Memory B cell (primary cell): ENCODE measurements around the gene DEFB108B.
A peak's percentile ranks its signal among the peaks of the same experiment; 100 is the strongest.
"Not testable (repeated sequence)": the region's sequence is repeated elsewhere in the genome, so short reads cannot be mapped to it uniquely, and the experiment has no call there.

Experiments
- ATAC-seq: fragments of 150-1000 bp; cut with Tn5 transposase; 2 replicates; pipeline ENCODE4 v1.10.0; 2021; ENCODE audit warnings: low read depth, mild to moderate bottlenecking, moderate library complexity
- DNase-seq, 2 donors: peaks; one replicate each; pipeline ENCODE4 v3.0.0; 2022; ENCODE audit warnings: low spot score in 2 of 2
- H3K27ac Mint-ChIP-seq: one replicate; pipeline ENCODE4 v1.8.0; 2022; ENCODE audit warnings: mild to moderate bottlenecking, moderate library complexity, mixed read lengths
- H3K27me3 Mint-ChIP-seq: one replicate; pipeline ENCODE4 v1.8.0; 2022; ENCODE audit warnings: mixed read lengths
- H3K36me3 Mint-ChIP-seq: one replicate; pipeline ENCODE4 v1.8.0; 2022; ENCODE audit warnings: mild to moderate bottlenecking, mixed read lengths
- H3K4me1 Mint-ChIP-seq: one replicate; pipeline ENCODE4 v1.8.0; 2022; ENCODE audit warnings: mixed read lengths
- H3K4me3 Mint-ChIP-seq: one replicate; pipeline ENCODE4 v1.8.0; 2022; ENCODE audit warnings: mild to moderate bottlenecking, moderate library complexity, mixed read lengths
- H3K9me3 Mint-ChIP-seq: one replicate; pipeline ENCODE4 v1.8.0; 2022; ENCODE audit warnings: mixed read lengths

The DEFB108B gene, protein sequence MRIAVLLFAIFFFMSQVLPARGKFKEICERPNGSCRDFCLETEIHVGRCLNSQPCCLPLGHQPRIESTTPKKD

DNA sequence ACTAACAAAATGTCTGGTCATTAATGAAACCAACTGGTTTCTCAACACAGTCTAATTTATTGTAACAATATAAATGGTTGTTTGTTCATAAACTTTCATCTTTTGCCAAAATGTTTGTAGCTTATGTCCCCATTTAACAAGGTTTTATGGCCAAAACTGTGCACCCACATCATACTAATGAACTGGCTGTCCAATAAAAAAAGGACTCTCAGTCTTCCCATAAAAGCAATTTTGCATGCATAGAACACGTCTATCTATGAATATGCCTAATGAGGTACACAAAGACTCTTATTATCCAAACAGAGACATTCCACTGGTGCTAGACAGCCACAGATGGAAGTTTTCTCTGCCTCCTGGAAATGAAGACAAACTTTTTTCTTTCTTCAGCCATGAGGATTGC is at the start of gene DEFB108B:
TSS of gene DEFB108B (plus strand) at position 390 of the 400 bp plus-strand sequence. CDS start at position 390, 0 bp downstream.
- H3K4me3 Mint-ChIP-seq, H3K36me3 Mint-ChIP-seq, ATAC-seq, H3K4me1 Mint-ChIP-seq, H3K9me3 Mint-ChIP-seq, DNase-seq, H3K27me3 Mint-ChIP-seq, H3K27ac Mint-ChIP-seq: not testable (repeated sequence)

DNA sequence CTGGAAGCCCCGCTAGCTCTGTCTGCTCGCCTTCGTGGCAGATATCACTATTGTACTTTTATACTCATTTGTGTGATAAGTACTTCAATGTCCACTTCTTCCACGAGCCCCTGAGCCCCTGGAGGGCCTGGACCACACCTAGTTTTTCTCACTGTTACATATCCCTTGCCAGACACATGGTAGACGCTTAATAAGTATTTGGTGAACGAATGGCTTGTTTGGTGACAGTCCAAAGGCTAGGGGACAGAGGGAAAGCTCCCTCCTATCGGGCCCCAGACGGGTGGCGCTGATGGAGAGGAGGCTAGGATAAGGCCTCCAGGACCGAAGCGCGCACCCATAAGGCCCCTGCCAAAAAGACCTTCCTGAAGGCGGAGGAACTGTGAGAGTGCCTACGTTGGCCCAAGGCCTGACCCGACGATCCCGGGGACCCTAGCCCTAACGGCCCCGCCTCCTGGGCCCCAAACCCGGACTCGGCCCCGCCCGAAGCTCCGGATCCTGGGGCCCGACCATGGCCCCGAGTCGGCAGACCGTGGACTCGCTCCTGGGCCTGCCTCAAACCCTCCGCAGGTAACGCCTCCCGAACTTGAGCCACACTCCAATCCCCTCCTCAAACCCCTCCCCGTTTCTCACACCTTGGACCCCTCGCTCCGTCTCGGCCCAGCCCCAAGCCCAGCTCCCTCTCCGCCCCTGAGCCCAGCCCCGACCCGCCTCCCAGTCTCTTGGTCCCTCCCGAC is 46.7 kb upstream of the DEFB108B start:
- H3K27me3 Mint-ChIP-seq, DNase-seq, H3K9me3 Mint-ChIP-seq, H3K36me3 Mint-ChIP-seq, ATAC-seq: not testable (repeated sequence)
- Mint-ChIP-seq H3K27ac (peak overlapping the region; percentile 100), H3K4me3 (peak overlapping the region; percentile 100), H3K4me1 (peaks cover 13% of the 10 kb centered on the region)

DNA sequence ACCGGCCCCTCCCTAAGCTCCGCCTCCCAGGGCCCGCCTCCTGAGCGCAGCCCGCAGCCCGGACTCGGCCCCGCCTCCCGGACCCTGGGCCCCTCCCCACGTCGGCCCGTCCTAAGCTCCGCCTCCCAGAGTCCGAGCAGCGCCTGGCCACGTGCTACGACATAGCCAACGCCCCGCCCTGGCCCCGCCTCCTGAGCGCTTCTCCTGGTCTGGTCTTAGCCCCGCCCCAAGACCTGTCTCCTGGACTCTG is 46.2 kb upstream of the DEFB108B start:
- DNase-seq (peak; percentile 94 to 98), ATAC-seq (peak; percentile 88)
- peak overlapping the region; percentile 100 for H3K27ac Mint-ChIP-seq
- peak overlapping the region; percentile 100 for H3K4me3 Mint-ChIP-seq
- H3K9me3 Mint-ChIP-seq, H3K36me3 Mint-ChIP-seq, H3K27me3 Mint-ChIP-seq: not testable (repeated sequence)
- H3K4me1 Mint-ChIP-seq, result peaks cover 13% of the 10 kb centered on the region

DNA sequence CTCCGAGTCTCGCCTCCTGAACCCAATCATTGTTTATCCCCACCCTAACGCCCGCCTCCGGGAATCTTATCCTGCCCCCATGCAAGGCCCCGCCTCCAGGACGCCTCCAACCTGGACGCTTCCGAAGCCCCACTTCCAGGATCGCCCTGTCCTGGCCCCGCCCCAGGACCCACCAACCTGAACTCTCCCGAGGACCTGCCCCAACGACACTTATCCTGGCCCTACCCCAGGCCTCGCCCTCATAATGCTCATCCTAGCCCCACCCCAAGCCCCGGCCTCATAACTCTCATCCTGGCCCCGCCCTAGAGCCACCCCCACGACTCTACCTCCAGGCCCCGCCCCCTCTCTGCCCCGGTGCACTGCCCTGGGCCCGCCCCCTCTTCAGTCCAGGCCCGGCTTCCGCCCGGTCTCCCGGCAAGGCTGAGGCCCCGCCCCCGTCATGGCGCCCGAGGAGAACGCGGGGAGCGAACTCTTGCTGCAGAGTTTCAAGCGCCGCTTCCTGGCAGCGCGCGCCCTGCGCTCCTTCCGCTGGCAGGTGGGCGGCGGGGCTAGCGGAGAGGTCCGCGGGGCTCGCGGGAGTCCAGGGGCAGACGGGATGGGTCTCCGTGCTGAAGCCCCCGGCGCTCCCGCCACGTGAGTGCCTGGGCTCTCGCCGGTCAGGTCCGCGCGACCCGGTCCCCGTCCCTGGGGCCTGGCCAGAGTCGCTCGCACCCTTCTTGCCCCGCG is 45.7 kb upstream of the DEFB108B start:
- no peaks in the 10 kb centered on the region for H3K9me3 Mint-ChIP-seq

DNA sequence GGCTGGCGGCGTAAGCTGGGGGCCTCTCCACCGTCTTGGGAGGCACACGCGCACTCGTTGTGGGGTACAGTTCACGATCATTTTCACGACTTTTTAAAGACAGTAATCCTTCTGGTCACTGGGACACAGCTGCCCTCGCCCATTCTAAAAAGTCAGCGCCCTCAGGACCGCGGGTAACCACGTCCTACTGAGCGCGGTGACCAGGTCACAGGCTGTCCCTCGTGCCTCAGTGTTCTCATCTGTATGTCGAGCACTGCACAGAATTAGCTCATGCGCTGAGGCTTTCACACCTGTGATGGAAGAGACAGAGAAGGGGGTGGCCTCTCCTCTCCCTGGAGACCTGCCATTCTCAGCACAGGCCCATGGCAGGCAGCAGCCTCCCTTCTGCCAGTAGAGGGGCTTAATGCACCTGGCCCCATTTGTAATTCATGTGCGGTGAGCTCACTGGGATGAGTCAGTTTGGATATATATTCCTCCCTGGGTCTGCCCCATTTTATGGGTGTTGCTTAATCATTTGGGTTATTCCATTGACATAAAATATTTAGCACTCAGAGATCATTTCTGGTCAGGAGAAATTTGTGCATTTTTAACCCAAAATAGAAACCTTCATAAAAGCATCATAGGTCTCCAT is 45.1 kb upstream of the DEFB108B start:
- ATAC-seq, H3K27me3 Mint-ChIP-seq, H3K9me3 Mint-ChIP-seq, H3K36me3 Mint-ChIP-seq: not testable (repeated sequence)
- H3K27ac Mint-ChIP-seq, result peak overlapping the region; percentile 100
- peak; percentile 33 to 39 for DNase-seq
- H3K4me3 Mint-ChIP-seq, result peak overlapping the region; percentile 100
- peaks cover 17% of the 10 kb centered on the region for H3K4me1 Mint-ChIP-seq

More for the DNA sequence above, 45.7 kb upstream of the DEFB108B start:
- peak overlapping the region; percentile 100 for H3K27ac Mint-ChIP-seq
- no peaks in the 10 kb centered on the region for H3K27me3 Mint-ChIP-seq
- peak; percentile 71 to 89 for DNase-seq
- H3K4me1 Mint-ChIP-seq, result peaks cover 13% of the 10 kb centered on the region
- H3K36me3 Mint-ChIP-seq, result peaks cover 2% of the 10 kb centered on the region
- peak overlapping the region; percentile 100 for H3K4me3 Mint-ChIP-seq
- peak; percentile 89 for ATAC-seq

DNA sequence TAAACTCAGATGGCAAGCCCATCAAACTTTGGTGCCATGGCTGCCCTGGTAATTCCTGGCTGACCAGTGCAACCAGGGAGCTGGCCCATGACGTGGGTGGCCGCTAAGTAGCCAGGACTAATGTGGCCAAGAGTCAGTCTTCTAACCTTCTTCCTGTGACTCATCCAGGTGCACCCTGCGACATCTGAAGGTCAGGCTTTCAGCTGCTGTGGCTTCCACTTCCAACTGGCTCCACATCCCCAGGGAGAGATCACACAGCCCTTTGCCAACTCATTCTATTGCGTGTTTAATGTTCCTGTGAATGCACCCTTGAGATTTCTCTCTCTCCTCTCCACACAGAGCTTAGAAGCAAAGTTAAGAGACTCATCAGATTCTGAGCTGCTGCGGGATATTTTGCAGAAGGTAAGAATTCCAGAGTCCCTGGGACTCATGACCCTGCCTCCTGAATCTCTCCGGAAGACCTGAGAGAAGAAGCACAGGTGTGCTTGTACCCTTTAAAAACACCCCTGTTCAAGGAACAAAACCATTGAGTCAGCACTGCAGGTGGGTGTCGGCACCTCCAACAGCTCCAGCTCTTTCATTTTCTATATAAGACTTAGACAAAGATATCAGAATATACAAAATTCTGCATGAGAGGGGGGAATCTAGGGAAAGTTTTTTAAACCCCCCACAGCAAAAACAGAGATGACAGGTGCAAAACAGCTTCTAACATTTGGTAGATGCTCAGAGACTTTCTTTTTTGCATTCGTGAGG is 43.4 kb upstream of the DEFB108B start:
- H3K27ac Mint-ChIP-seq, ATAC-seq, H3K9me3 Mint-ChIP-seq, H3K27me3 Mint-ChIP-seq, DNase-seq, H3K36me3 Mint-ChIP-seq, H3K4me3 Mint-ChIP-seq: not testable (repeated sequence)
- H3K4me1 Mint-ChIP-seq, result peaks cover 17% of the 10 kb centered on the region

DNA sequence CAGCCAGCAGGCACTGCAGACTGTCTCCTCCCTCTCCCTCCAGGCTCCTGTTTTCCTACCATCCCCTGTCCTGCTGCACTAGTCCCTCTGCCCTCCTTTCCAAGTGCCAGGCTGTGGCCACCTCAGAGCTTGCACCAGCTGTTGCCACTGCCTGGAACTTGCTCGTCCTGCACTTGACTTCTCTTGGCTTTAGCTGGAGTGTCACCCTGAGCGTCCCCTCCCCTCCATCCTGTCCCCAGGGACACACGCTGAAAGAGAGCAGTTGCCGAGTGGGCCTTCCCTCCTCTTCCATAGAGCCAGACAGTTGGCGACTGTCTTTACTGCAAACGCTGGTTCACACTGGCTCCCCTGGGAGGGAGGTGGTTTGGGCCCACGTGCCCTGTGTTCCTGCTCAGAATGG is 41.9 kb upstream of the DEFB108B start:
- not testable (repeated sequence) for H3K36me3 Mint-ChIP-seq, H3K4me3 Mint-ChIP-seq, DNase-seq, H3K27ac Mint-ChIP-seq, H3K9me3 Mint-ChIP-seq, H3K27me3 Mint-ChIP-seq, ATAC-seq
- peaks cover 15% of the 10 kb centered on the region for H3K4me1 Mint-ChIP-seq

DNA sequence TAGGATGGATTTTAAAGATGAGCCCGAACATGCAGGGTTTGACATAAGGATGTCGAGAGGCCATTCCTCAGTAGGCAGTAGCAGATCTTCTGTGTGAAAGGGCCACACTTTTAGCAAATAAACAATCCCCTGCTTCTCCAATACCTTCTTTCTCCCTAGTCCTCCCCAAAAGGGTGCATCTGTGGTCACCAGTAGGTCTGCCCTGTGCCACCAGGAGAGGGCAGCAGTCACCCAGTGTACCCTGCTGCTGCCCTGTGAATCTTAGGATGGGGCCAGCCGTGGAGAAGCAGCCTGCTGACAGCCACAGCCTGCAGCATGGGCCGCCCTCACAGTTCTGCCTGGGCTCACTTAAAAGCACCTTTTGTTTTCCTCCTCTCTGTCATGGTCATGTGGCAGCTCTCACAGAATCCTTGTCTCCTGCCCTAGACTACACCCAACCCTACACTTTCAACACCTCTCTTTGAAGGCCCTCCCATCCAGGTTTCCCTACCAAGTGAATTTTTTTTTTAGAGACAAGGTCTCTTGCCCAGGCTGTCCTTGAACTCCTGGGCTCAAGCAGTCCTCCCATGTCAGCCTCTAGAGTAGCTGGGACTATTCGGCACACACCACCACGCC is 40.3 kb upstream of the DEFB108B start:
- H3K4me1 Mint-ChIP-seq, result peaks cover 13% of the 10 kb centered on the region
- not testable (repeated sequence) for H3K27ac Mint-ChIP-seq, H3K27me3 Mint-ChIP-seq, H3K36me3 Mint-ChIP-seq, H3K4me3 Mint-ChIP-seq, H3K9me3 Mint-ChIP-seq, ATAC-seq
- DNase-seq, result peak; percentile 41 to 43

DNA sequence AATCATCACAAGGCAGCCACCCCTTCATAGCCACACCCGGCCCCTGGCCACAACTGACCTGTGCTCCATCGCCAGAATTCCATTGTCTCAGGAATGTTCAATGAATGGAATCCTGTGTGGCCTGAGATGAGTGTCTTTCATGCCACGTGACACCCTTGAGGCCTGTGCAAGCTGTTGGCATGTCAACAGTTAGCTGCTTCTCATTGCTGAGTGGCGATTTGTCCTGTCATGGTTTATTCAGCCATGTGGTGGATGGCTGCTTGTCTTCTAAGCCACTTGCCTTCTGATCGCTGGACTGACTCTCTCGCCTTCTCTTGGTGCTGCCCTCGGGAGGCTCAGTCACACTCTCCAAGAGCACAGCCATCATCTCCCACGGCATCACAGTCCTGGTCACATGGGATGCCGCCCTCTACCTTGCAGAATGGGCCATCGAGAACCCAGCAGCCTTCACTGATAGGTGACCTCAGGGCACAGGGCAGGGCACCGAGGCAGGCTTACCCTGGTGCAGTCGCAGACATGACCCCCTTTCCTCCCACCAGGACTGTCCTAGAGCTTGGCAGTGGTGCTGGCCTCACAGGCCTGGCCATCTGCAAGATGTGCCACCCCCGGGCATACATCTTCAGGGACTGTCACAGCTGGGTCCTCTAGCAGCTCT is 38.5 kb upstream of the DEFB108B start:
- DNase-seq, H3K9me3 Mint-ChIP-seq, H3K4me1 Mint-ChIP-seq, H3K27ac Mint-ChIP-seq, H3K27me3 Mint-ChIP-seq, H3K4me3 Mint-ChIP-seq, H3K36me3 Mint-ChIP-seq, ATAC-seq: not testable (repeated sequence)

DNA sequence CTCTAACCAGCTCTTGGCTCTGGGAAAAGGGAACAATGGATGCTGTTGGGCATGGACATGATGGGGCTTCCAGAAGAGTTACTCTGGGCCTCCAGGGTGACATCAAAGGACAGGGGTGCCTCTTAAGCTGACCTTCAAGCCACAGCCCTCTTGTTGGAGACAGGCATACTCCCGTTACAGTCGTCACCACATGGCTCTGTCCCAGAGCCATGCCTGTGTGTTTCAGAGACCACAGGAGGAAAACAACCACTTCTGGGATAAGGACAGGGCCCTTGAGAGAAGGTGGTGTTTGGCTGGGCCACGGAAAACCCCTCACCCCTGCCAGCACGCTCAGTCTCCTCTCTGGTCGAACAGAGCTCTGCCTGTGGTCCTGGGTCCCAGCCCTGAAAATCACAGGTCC is 37.8 kb upstream of the DEFB108B start:
- not testable (repeated sequence) for DNase-seq, H3K4me3 Mint-ChIP-seq, H3K4me1 Mint-ChIP-seq, H3K36me3 Mint-ChIP-seq, H3K27me3 Mint-ChIP-seq, H3K9me3 Mint-ChIP-seq, H3K27ac Mint-ChIP-seq, ATAC-seq

DNA sequence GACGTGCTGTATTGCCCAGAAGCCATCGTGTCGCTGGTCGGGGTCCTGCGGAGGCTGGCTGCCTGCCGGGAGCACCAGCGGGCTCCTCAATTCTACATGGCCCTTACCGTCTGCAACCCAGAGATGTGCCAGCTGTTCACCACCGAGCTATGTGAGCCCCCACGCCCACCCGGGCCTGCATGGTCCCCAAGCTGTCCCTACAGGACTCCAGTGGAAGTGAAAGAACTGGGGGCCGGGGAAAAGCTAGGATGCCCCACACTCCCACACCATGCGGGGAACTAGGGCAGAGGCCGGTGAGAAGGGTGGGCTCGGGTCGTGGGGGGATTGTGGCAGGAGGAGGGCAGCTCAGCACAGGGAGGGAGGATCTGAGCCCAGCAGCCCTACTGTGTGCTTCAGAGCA is 37.0 kb upstream of the DEFB108B start:
- not testable (repeated sequence) for ATAC-seq, DNase-seq, H3K27ac Mint-ChIP-seq, H3K4me3 Mint-ChIP-seq, H3K27me3 Mint-ChIP-seq, H3K9me3 Mint-ChIP-seq, H3K36me3 Mint-ChIP-seq
- H3K4me1 Mint-ChIP-seq, result peaks cover 11% of the 10 kb centered on the region

DNA sequence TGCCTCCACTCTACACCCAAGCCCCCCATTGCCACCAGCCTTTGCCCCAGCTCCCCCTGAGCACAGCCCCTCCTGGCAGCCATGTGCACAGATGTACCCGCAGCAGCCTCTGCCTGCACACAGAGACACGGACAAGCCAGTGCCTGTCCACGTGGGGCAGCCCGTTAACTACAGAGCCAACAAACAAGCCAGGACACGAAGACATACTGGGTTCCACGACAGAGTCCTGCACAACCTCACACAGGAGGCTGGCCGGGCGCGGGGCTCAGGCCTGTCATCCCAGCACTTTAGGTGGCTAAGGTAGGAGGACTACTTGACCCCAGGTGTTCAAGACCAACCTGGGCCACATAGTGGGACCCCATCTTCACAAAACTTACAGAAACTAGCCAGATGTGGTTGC is 36.2 kb upstream of the DEFB108B start:
- not testable (repeated sequence) for H3K27ac Mint-ChIP-seq, H3K4me3 Mint-ChIP-seq, DNase-seq, H3K36me3 Mint-ChIP-seq, ATAC-seq, H3K4me1 Mint-ChIP-seq, H3K27me3 Mint-ChIP-seq, H3K9me3 Mint-ChIP-seq

DNA sequence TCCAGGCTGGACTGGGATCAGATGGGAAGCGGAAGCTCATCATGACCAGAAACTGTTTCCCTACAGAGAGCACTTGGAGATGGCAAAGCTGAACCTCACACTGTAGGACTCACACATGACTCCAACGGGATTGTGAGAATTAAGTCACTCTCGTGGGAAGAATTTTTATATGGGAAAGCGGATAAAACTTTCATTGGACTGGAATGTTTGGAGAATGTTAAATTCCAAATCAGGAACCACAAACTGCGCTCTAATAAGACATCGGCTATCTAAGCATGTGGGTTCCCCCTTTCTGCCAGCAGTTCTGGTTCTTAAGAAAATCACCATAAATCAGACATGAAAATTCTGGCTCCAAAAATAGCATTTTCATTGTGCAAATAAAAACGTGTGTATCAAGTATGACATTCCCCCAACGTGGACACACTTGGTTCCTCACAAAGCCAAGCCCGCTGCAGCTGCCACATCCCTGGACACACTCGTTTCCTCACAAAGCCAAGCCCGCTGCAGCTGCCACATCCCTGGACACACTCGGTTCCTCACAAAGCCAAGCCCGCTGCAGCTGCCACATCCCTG is 33.4 kb upstream of the DEFB108B start:
- DNase-seq, H3K9me3 Mint-ChIP-seq, ATAC-seq, H3K27me3 Mint-ChIP-seq, H3K27ac Mint-ChIP-seq, H3K36me3 Mint-ChIP-seq, H3K4me1 Mint-ChIP-seq, H3K4me3 Mint-ChIP-seq: not testable (repeated sequence)
